ENCODE results near the gene CDCA4. TPM values are rescaled to one million over a fixed set of nuclear protein-coding genes. Genes with fewer than 3 reads are reported as not detected.

CDCA4 gene
- total RNA-seq, 2 donors from 2014 or later: 12.3 to 17.6 TPM

DNA sequence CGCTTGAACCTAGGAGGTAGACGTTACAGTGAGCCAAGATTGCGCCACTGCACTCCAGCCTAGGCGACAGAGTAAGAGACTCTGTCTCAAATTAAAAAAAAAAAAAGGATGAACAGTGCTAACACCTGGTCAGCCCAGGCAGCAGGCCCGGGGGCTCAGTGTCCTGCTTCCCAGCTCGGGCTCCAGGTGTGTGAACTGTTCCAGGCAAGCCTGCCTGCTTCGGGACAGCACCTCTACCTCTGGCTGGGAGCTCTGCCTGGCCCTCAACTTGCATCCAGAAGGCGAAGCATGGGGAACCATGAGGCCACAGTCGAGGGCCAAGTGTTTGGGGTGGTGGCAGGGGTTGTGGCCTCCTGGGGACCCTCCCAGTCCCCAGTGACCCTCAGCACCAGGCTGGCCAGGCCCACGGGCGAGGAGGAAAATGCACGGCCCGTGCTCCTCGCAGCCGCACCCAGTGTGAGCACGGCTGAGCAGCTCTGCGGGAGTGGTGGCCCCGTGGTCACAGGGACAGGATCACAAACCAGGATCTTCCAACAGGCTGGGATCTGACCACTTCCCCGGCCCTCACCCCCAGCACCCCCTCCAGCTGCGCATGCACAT, 15.5 kb downstream of the CDCA4 start:
- Histone ChIP-seq H3K27ac (no peak overlapping the region), H3K4me1 (replicated peaks) (no peaks in the 10 kb centered on the region), H3K4me3 (no peak overlapping the region), H3K27me3 (replicated peaks; ENCODE audit: insufficient read depth) (no peaks in the 10 kb centered on the region), H3K36me3 (no peaks in the 10 kb centered on the region), H3K9me3 (no peaks in the 10 kb centered on the region)
- WGBS: 91% methylated on average over 19 of the region's 20 CpGs
- TF ChIP-seq, protein P1, sequence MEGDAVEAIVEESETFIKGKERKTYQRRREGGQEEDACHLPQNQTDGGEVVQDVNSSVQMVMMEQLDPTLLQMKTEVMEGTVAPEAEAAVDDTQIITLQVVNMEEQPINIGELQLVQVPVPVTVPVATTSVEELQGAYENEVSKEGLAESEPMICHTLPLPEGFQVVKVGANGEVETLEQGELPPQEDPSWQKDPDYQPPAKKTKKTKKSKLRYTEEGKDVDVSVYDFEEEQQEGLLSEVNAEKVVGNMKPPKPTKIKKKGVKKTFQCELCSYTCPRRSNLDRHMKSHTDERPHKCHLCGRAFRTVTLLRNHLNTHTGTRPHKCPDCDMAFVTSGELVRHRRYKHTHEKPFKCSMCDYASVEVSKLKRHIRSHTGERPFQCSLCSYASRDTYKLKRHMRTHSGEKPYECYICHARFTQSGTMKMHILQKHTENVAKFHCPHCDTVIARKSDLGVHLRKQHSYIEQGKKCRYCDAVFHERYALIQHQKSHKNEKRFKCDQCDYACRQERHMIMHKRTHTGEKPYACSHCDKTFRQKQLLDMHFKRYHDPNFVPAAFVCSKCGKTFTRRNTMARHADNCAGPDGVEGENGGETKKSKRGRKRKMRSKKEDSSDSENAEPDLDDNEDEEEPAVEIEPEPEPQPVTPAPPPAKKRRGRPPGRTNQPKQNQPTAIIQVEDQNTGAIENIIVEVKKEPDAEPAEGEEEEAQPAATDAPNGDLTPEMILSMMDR (IDR thresholded peaks at IDR 0.05): no peak
- TF ChIP-seq POLR2AphosphoS5 (IDR thresholded peaks at IDR 0.05) (no peak), POLR2A (IDR thresholded peaks at IDR 0.05) (no peak)
- no peak for DNase-seq (ENCODE audit: low spot score)
- intact Hi-C loops (cut with DNase I): no loop called here

DNA sequence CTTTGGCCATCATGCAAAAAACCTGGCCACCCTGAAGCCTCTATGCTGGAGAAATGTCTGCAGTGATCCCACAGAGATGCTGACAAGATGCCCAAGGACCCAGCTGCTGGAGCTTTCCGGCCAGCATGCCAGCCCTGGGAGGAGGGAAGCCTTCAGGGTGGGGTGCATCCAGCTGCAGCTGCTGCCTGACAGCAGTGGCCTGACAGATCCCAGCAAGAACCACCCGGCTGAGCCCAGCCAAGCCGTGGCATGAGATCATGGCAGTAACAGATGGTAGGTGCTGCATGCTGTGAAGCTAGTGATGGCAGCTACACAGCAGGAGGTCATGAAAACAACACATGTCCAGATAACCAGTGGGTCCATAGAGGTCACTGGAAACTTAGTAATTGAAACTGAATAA, 21.5 kb downstream of the CDCA4 start:
- TF ChIP-seq POLR2AphosphoS5 (IDR thresholded peaks at IDR 0.05): no peak
- TF ChIP-seq, protein P1 (IDR thresholded peaks at IDR 0.05): no peak
- H3K36me3 ChIP-seq: no peaks in the 10 kb centered on the region
- 82% methylated on average over 3 of the region's 3 CpGs for WGBS
- intact Hi-C loops (cut with DNase I): no loop called here
- no peaks in the 10 kb centered on the region for H3K9me3 ChIP-seq
- no peak for DNase-seq (ENCODE audit: low spot score)
- H3K27me3 ChIP-seq (replicated peaks; ENCODE audit: insufficient read depth): no peaks in the 10 kb centered on the region
- no peak overlapping the region for H3K4me3 ChIP-seq
- H3K4me1 ChIP-seq (replicated peaks): no peaks in the 10 kb centered on the region
- H3K27ac ChIP-seq: no peak overlapping the region

DNA sequence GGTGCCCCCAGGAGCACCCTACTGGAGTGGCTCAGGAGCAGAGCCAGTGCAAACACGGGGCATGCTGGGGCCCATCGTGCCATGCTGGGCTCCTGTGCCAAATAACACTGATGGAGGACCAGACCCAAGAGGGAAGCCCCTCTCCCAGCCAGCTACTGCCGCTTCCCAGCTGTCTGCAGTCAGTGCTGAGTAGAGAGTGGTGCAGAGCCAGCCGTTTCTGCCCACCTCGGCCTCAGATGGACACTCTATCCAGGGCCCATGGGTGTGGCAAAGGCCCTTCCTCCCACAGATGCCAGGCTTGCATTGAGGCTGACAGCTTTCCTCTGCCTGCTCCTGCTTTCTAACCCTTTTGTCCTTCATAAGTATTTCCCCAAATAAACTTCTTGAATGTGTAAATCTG, 22.1 kb downstream of the CDCA4 start:
- 65% methylated on average over 5 of the region's 5 CpGs for WGBS
- Histone ChIP-seq H3K4me3 (no peak overlapping the region), H3K9me3 (no peaks in the 10 kb centered on the region), H3K36me3 (no peaks in the 10 kb centered on the region), H3K27me3 (replicated peaks; ENCODE audit: insufficient read depth) (no peaks in the 10 kb centered on the region), H3K27ac (no peak overlapping the region), H3K4me1 (replicated peaks) (no peaks in the 10 kb centered on the region)
- intact Hi-C loops (cut with DNase I): no loop called here
- TF ChIP-seq, protein P1 (IDR thresholded peaks at IDR 0.05): no peak
- TF ChIP-seq POLR2A (IDR thresholded peaks at IDR 0.05) (no peak), POLR2AphosphoS5 (IDR thresholded peaks at IDR 0.05) (no peak)
- no peak for DNase-seq (ENCODE audit: low spot score)

DNA sequence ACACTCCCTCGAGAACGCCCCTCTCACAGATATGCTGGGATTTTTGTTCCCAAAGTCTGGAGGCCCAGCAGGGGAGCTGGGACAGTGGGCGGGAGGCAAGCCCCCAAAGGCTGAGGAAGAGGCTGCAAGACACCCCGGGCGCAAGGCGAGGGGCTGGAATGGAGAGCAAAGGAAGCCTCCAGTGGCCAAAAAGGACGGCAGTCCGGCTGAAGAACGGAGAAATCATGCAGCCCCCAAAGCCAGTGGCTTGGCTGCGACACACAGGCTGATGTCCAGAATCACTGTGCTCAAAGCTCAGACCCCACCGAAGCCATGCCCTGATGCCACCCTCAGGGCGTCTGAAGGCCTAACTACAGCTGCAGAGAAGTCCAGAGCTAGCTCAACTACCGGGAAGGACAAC, 24.4 kb downstream of the CDCA4 start:
- Histone ChIP-seq H3K27me3 (replicated peaks; ENCODE audit: insufficient read depth) (no peaks in the 10 kb centered on the region), H3K4me1 (replicated peaks) (no peaks in the 10 kb centered on the region), H3K27ac (no peak overlapping the region), H3K4me3 (no peak overlapping the region), H3K36me3 (no peaks in the 10 kb centered on the region), H3K9me3 (no peaks in the 10 kb centered on the region)
- no peak for TF ChIP-seq POLR2A (IDR thresholded peaks at IDR 0.05)
- TF ChIP-seq POLR2AphosphoS5 (IDR thresholded peaks at IDR 0.05): no peak
- TF ChIP-seq, protein P1 (IDR thresholded peaks at IDR 0.05): no peak
- DNase-seq (ENCODE audit: low spot score): no peak
- intact Hi-C loops (cut with DNase I): no loop called here
- WGBS: 87% methylated on average over 13 of the region's 13 CpGs

DNA sequence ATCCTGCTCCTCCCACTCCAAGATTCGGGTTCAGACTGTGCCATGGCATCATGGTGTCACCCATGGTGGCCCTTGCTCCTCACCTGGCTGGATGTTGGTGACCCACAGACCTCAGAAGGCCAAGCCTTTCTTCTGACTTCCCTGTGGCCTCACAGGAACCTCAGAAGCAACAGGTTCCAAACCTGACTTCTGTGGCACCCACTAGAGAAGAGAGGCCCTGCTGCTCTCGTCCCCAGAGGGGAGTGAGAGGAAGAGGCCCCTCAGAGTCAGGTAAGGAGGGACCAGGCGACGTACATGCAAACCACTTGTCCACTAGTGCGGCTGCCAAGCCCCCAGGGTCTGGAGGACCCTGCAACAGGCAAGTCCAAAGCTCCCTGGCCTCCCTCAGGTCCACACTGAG, 24.9 kb downstream of the CDCA4 start:
- Histone ChIP-seq H3K27me3 (replicated peaks; ENCODE audit: insufficient read depth) (no peaks in the 10 kb centered on the region), H3K27ac (no peak overlapping the region), H3K4me3 (no peak overlapping the region), H3K9me3 (no peaks in the 10 kb centered on the region), H3K4me1 (replicated peaks) (no peaks in the 10 kb centered on the region), H3K36me3 (no peaks in the 10 kb centered on the region)
- DNase-seq (ENCODE audit: low spot score): no peak
- WGBS: 95% methylated on average over 5 of the region's 5 CpGs
- TF ChIP-seq POLR2AphosphoS5 (IDR thresholded peaks at IDR 0.05): no peak
- no peak for TF ChIP-seq POLR2A (IDR thresholded peaks at IDR 0.05)
- intact Hi-C loops (cut with DNase I): no loop called here
